ENCODE data around the gene C16orf82. TPM values are rescaled to one million over a fixed set of nuclear protein-coding genes. Genes with fewer than 3 reads are reported as not detected.
A peak's percentile ranks its signal among the peaks of the same experiment; 100 is the strongest.
"Not testable (repeated sequence)": the region's sequence is repeated elsewhere in the genome, so short reads cannot be mapped to it uniquely, and the experiment has no call there.

The C16orf82 gene
- total RNA-seq, 1 experiment from 2014 or later, result not detected

GRCh38 chr16:27080895-27081294 is 14.2 kb downstream of the C16orf82 start:
- H3K9me3 ChIP-seq, result no peaks in the 10 kb centered on the region
- DNase-seq, result no peak
- no peak overlapping the region for H3K4me3 ChIP-seq
- H3K36me3 ChIP-seq, result no peaks in the 10 kb centered on the region
- no peaks in the 10 kb centered on the region for H3K27me3 ChIP-seq

GRCh38 chr16:27083861-27084261 is 17.1 kb downstream of the C16orf82 start:
- Histone ChIP-seq H3K9me3 (no peaks in the 10 kb centered on the region), H3K4me3 (no peak overlapping the region), H3K27me3 (no peaks in the 10 kb centered on the region), H3K36me3 (no peaks in the 10 kb centered on the region)
- DNase-seq, result no peak

- Histone ChIP-seq H3K36me3 (no peaks in the 10 kb centered on the region), H3K27me3 (no peaks in the 10 kb centered on the region), H3K4me3 (no peak overlapping the region), H3K9me3 (no peaks in the 10 kb centered on the region)
- no peak for DNase-seq
Observed at GRCh38 chr16:27084307-27085028, 17.7 kb downstream of the C16orf82 start.

GRCh38 chr16:27085182-27085581 is 18.5 kb downstream of the C16orf82 start:
- Histone ChIP-seq H3K27me3 (no peaks in the 10 kb centered on the region), H3K9me3 (no peaks in the 10 kb centered on the region), H3K36me3 (no peaks in the 10 kb centered on the region), H3K4me3 (no peak overlapping the region)
- no peak for DNase-seq

DNA sequence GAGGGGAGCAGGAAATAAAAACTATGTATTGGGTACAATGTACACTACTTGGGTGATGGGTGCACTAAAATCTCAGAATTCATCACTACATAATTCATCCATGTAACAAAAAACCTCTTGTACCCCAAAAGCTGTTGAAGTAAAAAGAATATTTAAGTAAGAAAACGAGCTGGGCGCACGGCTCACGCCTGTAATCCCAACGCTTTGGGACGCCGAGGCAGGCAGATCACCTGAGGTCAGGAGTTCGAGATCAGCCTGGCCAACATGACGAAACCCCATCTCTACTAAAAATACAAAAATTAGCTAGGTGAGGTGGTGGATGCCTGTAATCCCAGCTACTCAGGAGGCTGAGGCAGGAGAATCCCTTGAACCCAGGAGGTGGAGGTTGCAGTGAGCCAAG is 19.3 kb downstream of the C16orf82 start:
- H3K4me3 ChIP-seq, H3K9me3 ChIP-seq, H3K27me3 ChIP-seq, H3K36me3 ChIP-seq, DNase-seq: not testable (repeated sequence)

DNA sequence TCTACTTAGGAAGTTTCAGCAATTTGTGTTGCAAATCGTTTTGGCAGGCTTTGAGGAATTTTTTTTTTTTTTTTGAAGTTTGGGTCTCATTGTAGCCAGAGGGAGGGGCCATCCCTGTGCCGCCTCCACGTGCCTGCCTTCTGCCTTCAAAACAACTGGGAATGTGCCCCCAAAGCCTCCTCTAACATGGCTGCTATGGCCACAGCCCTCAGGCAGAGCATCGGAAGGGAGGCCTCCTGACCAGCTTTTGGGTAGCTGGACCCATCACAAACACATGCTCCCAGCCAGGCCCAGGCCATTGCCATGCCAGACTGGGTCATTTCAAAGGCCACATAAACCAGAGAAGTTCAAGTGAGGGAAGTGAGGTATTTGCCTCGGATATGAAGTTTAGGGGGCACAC is 21.5 kb downstream of the C16orf82 start:
- no peak for DNase-seq

DNA sequence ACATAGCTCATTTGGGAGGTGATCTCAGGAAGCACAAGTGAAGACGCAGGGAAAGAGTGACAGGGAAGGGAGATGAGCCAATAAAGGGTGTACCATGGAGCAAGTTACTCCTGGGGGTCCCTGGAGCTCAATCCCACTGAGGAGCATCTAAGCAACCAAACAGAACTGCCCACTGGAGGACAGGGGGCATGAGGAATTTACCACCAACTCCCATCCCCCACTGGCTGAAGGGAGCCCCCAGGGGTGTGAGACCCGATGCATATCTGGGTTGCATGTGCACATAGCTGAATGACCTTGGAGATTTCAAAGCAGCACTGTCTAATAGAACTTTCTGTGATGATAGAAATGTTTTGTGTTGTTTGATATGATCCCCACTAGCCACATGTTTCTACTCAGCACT is 29.6 kb downstream of the C16orf82 start:
- H3K9me3 ChIP-seq, result no peaks in the 10 kb centered on the region

More for the DNA sequence above, 21.5 kb downstream of the C16orf82 start:
- H3K27me3 ChIP-seq, result peaks cover 11% of the 10 kb centered on the region
- no peak overlapping the region for H3K4me3 ChIP-seq
- no peaks in the 10 kb centered on the region for H3K36me3 ChIP-seq
- H3K9me3 ChIP-seq, result no peaks in the 10 kb centered on the region

DNA sequence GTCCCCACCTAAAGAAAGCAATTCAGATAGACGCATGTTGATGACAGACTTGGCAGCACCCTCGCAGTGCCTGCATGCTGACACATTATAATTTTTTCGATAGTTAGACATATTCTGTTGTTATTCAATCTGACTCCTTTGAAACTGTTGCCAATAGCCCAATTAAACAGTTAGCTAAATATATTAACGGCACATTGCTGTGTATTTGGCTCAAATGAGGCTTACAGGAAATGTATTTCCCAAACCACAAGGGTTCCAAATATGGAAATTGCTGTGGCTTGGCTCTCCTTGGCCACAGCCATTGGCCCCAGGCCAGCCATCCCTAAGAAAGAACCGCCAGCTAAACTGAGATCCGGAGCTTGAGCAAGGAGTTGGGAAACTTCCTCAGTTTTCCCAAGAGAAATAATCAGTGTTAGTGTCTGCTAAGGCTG is 31.1 kb downstream of the C16orf82 start:
- DNase-seq, result peak; percentile 8
- H3K9me3 ChIP-seq, result no peaks in the 10 kb centered on the region
- H3K27me3 ChIP-seq, result peaks cover 12% of the 10 kb centered on the region
- H3K36me3 ChIP-seq, result no peaks in the 10 kb centered on the region
- no peak overlapping the region for H3K4me3 ChIP-seq

More for the DNA sequence above, 29.6 kb downstream of the C16orf82 start:
- DNase-seq, result no peak
- Histone ChIP-seq H3K36me3 (no peaks in the 10 kb centered on the region), H3K27me3 (peaks cover 17% of the 10 kb centered on the region), H3K4me3 (no peak overlapping the region)

GRCh38 chr16:27098366-27099049 is 31.8 kb downstream of the C16orf82 start:
- no peak for DNase-seq

DNA sequence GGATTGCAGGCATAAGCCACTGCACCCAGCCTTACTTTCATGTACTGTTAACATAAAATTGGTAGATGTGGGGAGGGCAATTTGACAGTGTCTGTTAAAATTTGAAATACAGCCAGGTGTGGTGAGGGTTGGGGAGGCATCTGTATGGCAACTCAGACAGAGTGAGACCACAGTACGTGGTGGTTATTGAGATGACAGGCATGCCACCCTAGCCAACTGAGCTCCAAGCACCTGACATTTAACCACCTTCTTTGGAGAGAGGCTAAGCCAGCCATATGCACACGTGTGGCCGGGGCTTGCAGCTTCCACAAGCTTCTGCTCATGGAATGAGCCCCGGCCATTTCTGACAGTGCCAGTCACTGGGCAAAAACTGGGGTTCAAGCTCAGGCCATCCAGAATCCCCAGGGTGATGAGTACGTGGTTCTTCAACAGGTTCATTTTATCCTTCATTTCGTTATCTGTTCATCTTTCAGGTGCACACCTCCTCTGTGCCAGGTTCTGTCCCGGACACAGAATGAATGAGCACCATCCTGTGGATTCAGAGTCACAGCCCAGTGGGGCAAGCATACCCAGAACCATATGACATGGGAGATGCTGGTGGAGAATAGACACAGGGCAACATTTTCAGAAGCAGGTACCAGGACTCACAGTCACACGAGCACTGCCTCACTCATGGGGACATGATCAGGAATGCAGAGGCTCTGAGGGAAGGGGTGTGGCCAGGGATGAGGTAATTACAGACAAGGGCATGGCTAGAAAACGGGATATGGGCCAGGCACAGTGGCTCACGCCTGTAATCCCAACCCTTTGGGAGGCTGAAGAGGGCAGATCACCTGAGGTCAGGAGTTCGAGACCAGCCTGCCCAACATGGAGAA is 36.2 kb downstream of the C16orf82 start:
- peak; percentile 15 for DNase-seq

More at GRCh38 chr16:27098366-27099049, 31.8 kb downstream of the C16orf82 start:
- Histone ChIP-seq H3K9me3 (no peaks in the 10 kb centered on the region), H3K4me3 (no peak overlapping the region), H3K27me3 (peaks cover 6% of the 10 kb centered on the region), H3K36me3 (no peaks in the 10 kb centered on the region)

DNA sequence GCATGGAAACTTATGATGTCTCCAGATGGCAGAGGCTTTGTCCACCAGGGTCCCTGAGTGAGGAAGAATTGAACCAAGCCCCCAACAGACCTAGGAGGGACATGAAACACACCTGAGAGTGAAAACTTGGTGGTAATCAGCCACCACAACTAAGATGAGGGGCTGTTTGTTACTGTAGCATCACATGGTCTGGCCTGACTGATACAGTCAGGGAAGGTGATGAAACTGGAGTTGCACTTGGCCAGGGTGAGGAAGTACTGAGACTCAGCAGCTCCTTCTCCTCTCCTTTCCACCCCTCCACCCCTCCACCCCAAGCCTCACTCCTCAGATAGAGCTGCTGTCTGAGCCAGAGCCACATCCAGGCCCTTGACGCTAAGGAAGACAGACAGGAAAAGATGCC is 37.2 kb downstream of the C16orf82 start:
- Histone ChIP-seq H3K36me3 (no peaks in the 10 kb centered on the region), H3K27me3 (no peaks in the 10 kb centered on the region), H3K9me3 (no peaks in the 10 kb centered on the region), H3K4me3 (no peak overlapping the region)
- no peak for DNase-seq

More for the DNA sequence above, 36.2 kb downstream of the C16orf82 start:
- Histone ChIP-seq H3K9me3 (no peaks in the 10 kb centered on the region), H3K36me3 (no peaks in the 10 kb centered on the region), H3K27me3 (no peaks in the 10 kb centered on the region), H3K4me3 (no peak overlapping the region)

DNA sequence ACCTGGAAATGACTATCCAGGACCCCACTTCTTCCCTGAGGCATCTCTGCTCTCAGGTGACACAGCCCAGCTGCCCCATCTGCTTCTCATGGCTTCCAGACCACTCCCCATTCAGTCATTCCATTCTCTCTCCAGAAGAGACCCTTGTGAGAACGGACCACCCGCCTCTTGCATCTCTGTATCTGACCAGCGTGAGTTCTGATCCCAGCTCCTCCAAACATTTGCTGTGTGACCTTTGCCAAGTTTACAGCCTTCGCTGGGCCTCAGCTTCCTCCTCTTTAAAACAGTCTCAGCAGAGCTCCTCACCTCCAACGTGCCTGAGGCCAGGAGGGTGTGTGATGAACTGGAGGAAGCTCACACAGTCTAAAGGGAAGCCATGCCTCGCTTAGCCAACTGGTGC is 39.6 kb downstream of the C16orf82 start:
- no peak overlapping the region for H3K4me3 ChIP-seq
- no peaks in the 10 kb centered on the region for H3K27me3 ChIP-seq
- no peaks in the 10 kb centered on the region for H3K36me3 ChIP-seq
- H3K9me3 ChIP-seq, result no peaks in the 10 kb centered on the region
- DNase-seq, result no peak

DNA sequence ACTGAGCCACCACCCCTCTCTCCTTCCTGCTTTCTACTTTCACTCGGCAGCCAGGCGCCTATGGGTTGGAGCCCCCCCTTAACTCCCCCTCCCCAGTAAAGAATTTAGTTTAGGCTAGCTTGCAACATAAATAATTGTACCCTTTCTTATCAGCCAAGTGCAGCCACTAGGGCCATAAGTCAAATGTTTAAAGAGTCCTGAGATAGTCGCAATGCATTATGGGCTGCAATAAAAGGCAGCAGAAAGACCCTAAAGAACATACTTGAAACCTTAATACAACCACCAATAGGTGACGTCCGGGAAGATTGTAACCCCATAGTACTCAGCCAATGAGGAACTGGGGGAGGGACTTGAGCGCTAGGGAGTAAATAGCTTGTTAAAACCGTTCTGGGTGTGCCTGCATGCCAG is 40.5 kb downstream of the C16orf82 start:
- Histone ChIP-seq H3K4me3 (no peak overlapping the region), H3K9me3 (no peaks in the 10 kb centered on the region), H3K27me3 (no peaks in the 10 kb centered on the region), H3K36me3 (no peaks in the 10 kb centered on the region)
- no peak for DNase-seq

GRCh38 chr16:27108051-27108770 is 41.5 kb downstream of the C16orf82 start:
- Histone ChIP-seq H3K4me3 (no peak overlapping the region), H3K9me3 (no peaks in the 10 kb centered on the region), H3K27me3 (no peaks in the 10 kb centered on the region), H3K36me3 (no peaks in the 10 kb centered on the region)
- DNase-seq, result no peak

DNA sequence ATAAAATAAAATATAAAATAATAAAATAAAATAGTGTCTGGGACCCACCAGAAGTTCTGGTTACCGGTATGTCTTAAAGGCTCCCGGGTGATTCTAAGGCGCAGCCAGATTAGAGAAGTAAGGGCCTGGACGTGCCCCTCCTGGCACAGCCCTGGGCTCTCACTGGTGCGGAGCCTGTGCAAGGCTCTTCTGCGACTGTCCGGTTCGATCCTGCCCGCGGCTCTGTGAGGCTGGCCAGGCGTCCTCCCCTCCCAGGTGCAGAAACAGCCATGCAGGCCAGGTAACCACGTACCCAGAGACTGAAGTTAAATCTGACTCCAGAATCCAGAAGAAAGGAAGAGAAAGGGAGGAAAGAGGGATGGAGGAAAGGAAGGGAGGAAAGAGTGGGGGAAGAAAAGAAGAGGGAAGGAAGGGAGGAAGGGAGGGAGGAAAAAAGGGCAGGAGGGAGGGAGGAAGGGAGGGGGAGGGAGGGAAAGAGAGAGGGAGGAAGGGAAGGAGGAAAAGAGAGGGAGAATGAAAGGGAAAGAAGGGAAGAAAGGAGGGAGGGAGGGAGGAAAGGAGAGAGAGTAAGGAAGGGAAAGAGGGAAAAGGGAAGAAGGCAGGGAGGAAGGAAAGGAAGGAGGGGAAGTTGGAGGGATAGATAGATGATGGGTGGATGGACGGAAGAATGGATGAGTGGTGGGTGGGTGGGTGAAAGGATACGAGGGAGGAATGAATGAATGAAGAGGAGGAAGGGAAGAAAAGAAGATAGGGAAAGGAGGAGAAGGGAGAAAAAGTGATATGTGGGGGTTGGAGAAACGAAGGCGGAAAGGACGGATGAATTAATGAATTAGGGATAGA is 42.3 kb downstream of the C16orf82 start:
- Histone ChIP-seq H3K36me3 (no peaks in the 10 kb centered on the region), H3K27me3 (no peaks in the 10 kb centered on the region), H3K9me3 (no peaks in the 10 kb centered on the region), H3K4me3 (peak overlapping the region; percentile 40)
- no peak for DNase-seq
